NCI-H1694 (cell line): ENCODE data around the gene ARID5B.

Experiments
- DNase-seq: peaks from one replicate; lab custom pipeline; 2025; lab: John Stamatoyannopoulos, UW

Gene ARID5B

GRCh38 chr10:62053860-62054259, 152.4 kb downstream of the ARID5B start:
- DNase-seq = no peak

GRCh38 chr10:62054408-62054807, 152.9 kb downstream of the ARID5B start:
- DNase-seq = no peak

- DNase-seq = no peak
These were observed 153.3 kb downstream of the ARID5B start for GRCh38 chr10:62054830-62055229.

- DNase-seq = no peak
These were observed 154.7 kb downstream of the ARID5B start for GRCh38 chr10:62056219-62056618.

GRCh38 chr10:62056698-62057097, 155.2 kb downstream of the ARID5B start:
- no peak for DNase-seq

GRCh38 chr10:62057359-62057758, 155.9 kb downstream of the ARID5B start:
- DNase-seq = no peak

GRCh38 chr10:62057850-62058249, 156.4 kb downstream of the ARID5B start:
- no peak for DNase-seq

- no peak for DNase-seq
These were observed 157.0 kb downstream of the ARID5B start for GRCh38 chr10:62058476-62058875.

- no peak for DNase-seq
These were observed 157.4 kb downstream of the ARID5B start for GRCh38 chr10:62058896-62059216.

GRCh38 chr10:62059217-62059920, 157.9 kb downstream of the ARID5B start:
- no peak for DNase-seq

GRCh38 chr10:62062028-62062427, 160.5 kb downstream of the ARID5B start:
- DNase-seq = no peak

- no peak for DNase-seq
These were observed 161.4 kb downstream of the ARID5B start for GRCh38 chr10:62062752-62063512.

- DNase-seq = no peak
These were observed 162.4 kb downstream of the ARID5B start for GRCh38 chr10:62063795-62064472.

- no peak for DNase-seq
These were observed 166.1 kb downstream of the ARID5B start for GRCh38 chr10:62067560-62067959.

GRCh38 chr10:62068464-62068863, 167.0 kb downstream of the ARID5B start:
- no peak for DNase-seq

GRCh38 chr10:62069452-62070178, 168.1 kb downstream of the ARID5B start:
- DNase-seq = no peak

- DNase-seq = no peak
These were observed 170.4 kb downstream of the ARID5B start for GRCh38 chr10:62071846-62072281.

- DNase-seq = no peak
These were observed 171.4 kb downstream of the ARID5B start for GRCh38 chr10:62072901-62073300.

GRCh38 chr10:62073429-62073828, 171.9 kb downstream of the ARID5B start:
- DNase-seq = no peak

- DNase-seq = no peak
These were observed 173.9 kb downstream of the ARID5B start for GRCh38 chr10:62075414-62075813.

- no peak for DNase-seq
These were observed 174.4 kb downstream of the ARID5B start for GRCh38 chr10:62075912-62076311.

GRCh38 chr10:62076891-62077290, 175.4 kb downstream of the ARID5B start:
- no peak for DNase-seq
